ENCODE measurements around the gene CENPU.
"Not testable (repeated sequence)": the region's sequence is repeated elsewhere in the genome, so short reads cannot be mapped to it uniquely, and the experiment has no call there.

CENPU gene

GRCh38 chr4:184660978-184661377 is 72.9 kb downstream of the CENPU start:
- DNase-seq = no peak

- not testable (repeated sequence) for DNase-seq
Observed at GRCh38 chr4:184657820-184658219, 76.1 kb downstream of the CENPU start.

GRCh38 chr4:184657144-184657543 is 76.8 kb downstream of the CENPU start:
- DNase-seq = no peak

- DNase-seq = no peak
Observed at GRCh38 chr4:184655889-184656869, 77.7 kb downstream of the CENPU start.

GRCh38 chr4:184653650-184654049 is 80.2 kb downstream of the CENPU start:
- no peak for DNase-seq

GRCh38 chr4:184652681-184653080 is 81.2 kb downstream of the CENPU start:
- not testable (repeated sequence) for DNase-seq

- DNase-seq = no peak
Observed at GRCh38 chr4:184651899-184652298, 82.0 kb downstream of the CENPU start.

- DNase-seq = peak; percentile 29
Observed at GRCh38 chr4:184649971-184650855, 83.7 kb downstream of the CENPU start.

- peak; percentile 93 for DNase-seq
Observed at GRCh38 chr4:184649026-184649970, 84.6 kb downstream of the CENPU start, which contains the start of the genes CASP3 and PRIMPOL. TSS of gene CASP3 (minus strand) at chr4:184649447. CDS start at chr4:184638453, 10,994 bp downstream. TSS of gene PRIMPOL (plus strand) at chr4:184649738. CDS start at chr4:184657141, 7,403 bp downstream.

GRCh38 chr4:184648313-184649025 is 85.4 kb downstream of the CENPU start:
- peak; percentile 67 for DNase-seq

- no peak for DNase-seq
Observed at GRCh38 chr4:184648054-184648312, 85.9 kb downstream of the CENPU start.

- DNase-seq = peak; percentile 4
Observed at GRCh38 chr4:184647266-184648053, 86.4 kb downstream of the CENPU start.

- no peak for DNase-seq
Observed at GRCh38 chr4:184645904-184646610, 87.8 kb downstream of the CENPU start.

GRCh38 chr4:184644553-184645307 is 89.2 kb downstream of the CENPU start:
- no peak for DNase-seq
